ENCODE results near the gene RPE.

The RPE gene

GRCh38 chr2:209976698-209977385 is 25.6 kb upstream of the RPE start:
- TF ChIP-seq TCF12 (IDR thresholded peaks at IDR 0.05; ENCODE audit: low read depth) (no peak), NFIC (IDR thresholded peaks at IDR 0.05) (no peak), REST (IDR thresholded peaks at IDR 0.05; ENCODE audit: low read depth) (no peak), FOXM1 (IDR thresholded peaks at IDR 0.05; ENCODE audit: borderline replicate concordance, low read depth) (no peak), CREB1 (IDR thresholded peaks at IDR 0.05; ENCODE audit: low read depth) (no peak), RAD21 (IDR thresholded peaks at IDR 0.05; ENCODE audit: low read depth) (no peak), CEBPB (IDR thresholded peaks at IDR 0.05) (no peak), TEAD4 (IDR thresholded peaks at IDR 0.05) (no peak), EP300 (IDR thresholded peaks at IDR 0.05; ENCODE audit: borderline replicate concordance) (no peak), USF1 (IDR thresholded peaks at IDR 0.05) (no peak), ZBTB7A (IDR thresholded peaks at IDR 0.05; ENCODE audit: low read depth) (no peak), TAF1 (IDR thresholded peaks at IDR 0.05; ENCODE audit: low read depth) (no peak)

- no peak for TF ChIP-seq REST (IDR thresholded peaks at IDR 0.05; ENCODE audit: low read depth)
- no peak for TF ChIP-seq YY1 (IDR thresholded peaks at IDR 0.05; ENCODE audit: low read depth)
- TF ChIP-seq RAD21 (IDR thresholded peaks at IDR 0.05; ENCODE audit: low read depth): peak; percentile 69
- TF ChIP-seq EGR1 (IDR thresholded peaks at IDR 0.05): no peak
These were observed 24.8 kb upstream of the RPE start for GRCh38 chr2:209977386-209978239.

GRCh38 chr2:209984291-209984690 is 18.1 kb upstream of the RPE start:
- no peak for TF ChIP-seq EGR1 (IDR thresholded peaks at IDR 0.05)
- no peak for TF ChIP-seq USF1 (IDR thresholded peaks at IDR 0.05)
- no peak for TF ChIP-seq EP300 (IDR thresholded peaks at IDR 0.05; ENCODE audit: borderline replicate concordance)
- no peak for TF ChIP-seq TCF12 (IDR thresholded peaks at IDR 0.05; ENCODE audit: low read depth)
- no peak for TF ChIP-seq YY1 (IDR thresholded peaks at IDR 0.05; ENCODE audit: low read depth)
- TF ChIP-seq ZBTB7A (IDR thresholded peaks at IDR 0.05; ENCODE audit: low read depth): no peak
- no peak for TF ChIP-seq TAF1 (IDR thresholded peaks at IDR 0.05; ENCODE audit: low read depth)
- TF ChIP-seq MAX (IDR thresholded peaks at IDR 0.05): no peak
- no peak for TF ChIP-seq CREB1 (IDR thresholded peaks at IDR 0.05; ENCODE audit: low read depth)
- TF ChIP-seq NFIC (IDR thresholded peaks at IDR 0.05): no peak
- no peak for TF ChIP-seq RAD21 (IDR thresholded peaks at IDR 0.05; ENCODE audit: low read depth)
- no peak for TF ChIP-seq FOXM1 (IDR thresholded peaks at IDR 0.05; ENCODE audit: borderline replicate concordance, low read depth)
- no peak for TF ChIP-seq CEBPB (IDR thresholded peaks at IDR 0.05)

- TF ChIP-seq TAF1 (IDR thresholded peaks at IDR 0.05; ENCODE audit: low read depth): no peak
- no peak for TF ChIP-seq FOXM1 (IDR thresholded peaks at IDR 0.05; ENCODE audit: borderline replicate concordance, low read depth)
- no peak for TF ChIP-seq CEBPB (IDR thresholded peaks at IDR 0.05)
- TF ChIP-seq NFIC (IDR thresholded peaks at IDR 0.05): no peak
- no peak for TF ChIP-seq EGR1 (IDR thresholded peaks at IDR 0.05)
- TF ChIP-seq MAX (IDR thresholded peaks at IDR 0.05): no peak
- no peak for TF ChIP-seq TCF12 (IDR thresholded peaks at IDR 0.05; ENCODE audit: low read depth)
- no peak for TF ChIP-seq USF1 (IDR thresholded peaks at IDR 0.05)
- TF ChIP-seq CREB1 (IDR thresholded peaks at IDR 0.05; ENCODE audit: low read depth): no peak
- no peak for TF ChIP-seq ZBTB7A (IDR thresholded peaks at IDR 0.05; ENCODE audit: low read depth)
- TF ChIP-seq EP300 (IDR thresholded peaks at IDR 0.05; ENCODE audit: borderline replicate concordance): no peak
- no peak for TF ChIP-seq REST (IDR thresholded peaks at IDR 0.05; ENCODE audit: low read depth)
- no peak for TF ChIP-seq YY1 (IDR thresholded peaks at IDR 0.05; ENCODE audit: low read depth)
- TF ChIP-seq RAD21 (IDR thresholded peaks at IDR 0.05; ENCODE audit: low read depth): no peak
These were observed 16.6 kb upstream of the RPE start for GRCh38 chr2:209985874-209986273.

Measured in Ishikawa (cell line).